GM12878 (cell line): ENCODE data around the gene ZFP3. TPM values are rescaled to one million over a fixed set of nuclear protein-coding genes. Genes with fewer than 3 reads are reported as not detected.

Experiments used
- ATAC-seq: fragments of 200-7000 bp; cut with Tn5 transposase; 3 replicates; pipeline ENCODE4 v1.9.1; 2020; ENCODE audit warnings: mild to moderate bottlenecking, moderate library complexity
- BruUV-seq: library from RNA; stranded (reverse); fragments of 400-500 nt; replicated peaks from 2 replicates; lab custom pipeline; 2021; lab: Mats Ljungman, UMichigan
- CTCF ChIA-PET: fragments of 300-600 bp; sonication (Branson Sonifier 250); formaldehyde crosslinking; extraction: SDS; loops from one replicate; lab custom pipeline; 2021; ENCODE audit warnings: inconsistent platforms; lab: Yijun Ruan, JAX
- POLR2A ChIA-PET: fragments of 350-600 bp; formaldehyde crosslinking; extraction: SDS; loops from one replicate; lab custom pipeline; 2021; ENCODE audit warnings: inconsistent platforms; lab: Charles Lee
- RAD21 ChIA-PET: fragments of 300-600 bp; sonication (Branson Sonifier 250); formaldehyde crosslinking; loops from one replicate; lab custom pipeline; 2023; ENCODE audit warnings: antibody characterized with exemption; ENCODE audit not compliant: unreplicated experiment; lab: Charles Lee
- SMC1A ChIA-PET: fragments of 300-600 bp; sonication (Branson Sonifier 250); formaldehyde crosslinking; loops from one replicate; lab custom pipeline; 2023; ENCODE audit not compliant: unreplicated experiment, uncharacterized antibody; lab: Charles Lee
- DNase-seq: peaks from one replicate; pipeline ENCODE4 v3.0.0-alpha.2; 2011; ENCODE audit warnings: low read depth, low spot score
- FAIRE-seq: peaks from 3 replicates; lab custom pipeline; 2011; peaks lifted over from hg19 to GRCh38; lab: Jason Lieb, UNC
- H2AFZ ChIP-seq: 2 replicates; pipeline ENCODE4 v1.6.0; 2011; ENCODE audit warnings: low read depth, low read length, control low read depth; ENCODE audit not compliant: control insufficient read depth
- H3K27ac ChIP-seq: 2 replicates; pipeline ENCODE4 v1.5.1; 2011; ENCODE audit warnings: control low read depth; ENCODE audit not compliant: control insufficient read depth, insufficient read depth
- H3K27me3 ChIP-seq, 2 experiments: replicated peaks in 1 of 2; 2 replicates each; pipeline versions ENCODE4 v1.6.0 to v1.6.1; 2011; ENCODE audit warnings: low read length in 1 of 2; ENCODE audit not compliant: control insufficient read depth in 2 of 2, insufficient read depth in 2 of 2
- H3K36me3 ChIP-seq, 2 experiments: 2 replicates each; pipeline ENCODE4 v1.5.1; 2011; ENCODE audit warnings: low read length in 1 of 2; ENCODE audit not compliant: control insufficient read depth in 2 of 2, insufficient read depth in 2 of 2
- H3K4me1 ChIP-seq: 2 replicates; pipeline ENCODE4 v1.6.1; 2011; ENCODE audit warnings: mild to moderate bottlenecking, low read length, moderate library complexity, mixed read lengths; ENCODE audit not compliant: control insufficient read depth, insufficient read depth
- H3K4me2 ChIP-seq: 2 replicates; pipeline ENCODE4 v1.6.0; 2011; ENCODE audit warnings: control low read depth; ENCODE audit not compliant: control insufficient read depth, insufficient read depth
- H3K4me3 ChIP-seq: fragments of 200-600 bp; sonication (generic); 2 replicates; pipeline ENCODE4 v1.5.1; 2016
- H3K79me2 ChIP-seq: 2 replicates; pipeline ENCODE4 v1.6.0; 2011; ENCODE audit warnings: low read length; ENCODE audit not compliant: control insufficient read depth, insufficient read depth
- H3K9ac ChIP-seq: 2 replicates; pipeline ENCODE4 v1.8.0; 2011; ENCODE audit warnings: low read length, control low read depth, mixed read lengths; ENCODE audit not compliant: control insufficient read depth, insufficient read depth
- H3K9me3 ChIP-seq: replicated peaks from 3 replicates; pipeline ENCODE4 v1.5.1; 2011; ENCODE audit warnings: mild to moderate bottlenecking, low read length; ENCODE audit not compliant: control insufficient read depth, insufficient read depth
- H4K20me1 ChIP-seq: 2 replicates; pipeline ENCODE4 v1.6.0; 2011; ENCODE audit not compliant: control insufficient read depth, insufficient read depth
- HDAC6 ChIP-seq: fragments of 200-600 bp; sonication (generic); IDR thresholded peaks from one replicate; pipeline ENCODE4 v1.8.0; 2017; ENCODE audit warnings: antibody characterized with exemption; ENCODE audit not compliant: unreplicated experiment
- IKZF2 ChIP-seq, 2 experiments: fragments of 450-650 bp; IDR thresholded peaks; 2 replicates each; pipeline ENCODE4 v1.6.1; 2017; ENCODE audit warnings: mild to moderate bottlenecking in 2 of 2, moderate library complexity in 2 of 2
- RB1 ChIP-seq: fragments of 450-650 bp; formaldehyde crosslinking; IDR thresholded peaks from 2 replicates; pipeline ENCODE4 v1.6.1; 2017; ENCODE audit warnings: mild to moderate bottlenecking, borderline replicate concordance
- SREBF2 ChIP-seq: IDR thresholded peaks from 2 replicates; pipeline ENCODE4 v1.6.1; 2012; ENCODE audit warnings: mild to moderate bottlenecking, low read length
- WGBS: methylation state at CpG from one replicate; pipeline ENCODE4 v1.1.6; 2016; ENCODE audit warnings: low lambda C conversion rate; ENCODE audit not compliant: insufficient replicate concordance, insufficient coverage; ENCODE audit errors: missing lambda C conversion rate; 5-methylcytosine and 5-hydroxymethylcytosine counted together
- in situ Hi-C: fragments of 300-500 bp; cut with MboI; formaldehyde crosslinking; loops from 9 replicates; pipeline ENCODE4 v1.14.3; 2018; ENCODE audit warnings: mixed read lengths
- intact Hi-C: fragments of 100-400 bp; cut with micrococcal nuclease; formaldehyde crosslinking; loops from one replicate; pipeline ENCODE4 v1.14.2; 2022; ENCODE audit not compliant: unreplicated experiment
- polyA plus RNA-seq, 11 experiments: library from polyadenylated mRNA; depleted of rRNA in 4 of 11; unstranded in 6 of 11; stranded (reverse) in 5 of 11; fragments of >200 nt; fragmentation: Nextera tagmentation in 4 of 11; fragmentation: Illumina TruSeq in 1 of 11; extraction: Ambion mirVana in 4 of 11; extraction: Trizol in 1 of 11; gene quantifications; 1 replicate in 1 of 11; 2 replicates in 10 of 11; pipeline versions ENCODE4 v1.2.1 to v1.2.3, GENCODE V29; 2011 to 2016; ENCODE audit warnings: inconsistent platforms in 2 of 11, missing spikeins in 2 of 11, low read depth in 1 of 11
- total RNA-seq, 4 experiments: library from RNA; depleted of rRNA in 3 of 4; stranded (reverse); fragments of >200 nt in 3 of 4; fragmentation: Illumina TruSeq in 1 of 4; extraction: Trizol in 1 of 4; gene quantifications; 2 replicates each; pipeline versions ENCODE4 v1.2.1 to v1.2.3, GENCODE V29; 2013 to 2021
- TF ChIP-seq, protein P1 (sequence below): IDR thresholded peaks from 2 replicates; pipeline ENCODE4 v1.6.1; 2012; ENCODE audit warnings: improper control_type of control experiment, low read depth, low read length; ENCODE audit not compliant: insufficient replicate concordance
- TF ChIP-seq, protein P2 (sequence below): fragments of 450-650 bp; IDR thresholded peaks from 2 replicates; pipeline ENCODE4 v1.6.1; 2018; ENCODE audit warnings: mild to moderate bottlenecking, low read depth, moderate library complexity; ENCODE audit not compliant: partially characterized antibody

ZFP3 gene
- total and polyA plus RNA-seq, 10 of the 15 experiments (the other 5 are each of a cell fraction or from before 2014, with no cell fraction given): 0.37 to 4.1 (median 1.6) TPM

DNA sequence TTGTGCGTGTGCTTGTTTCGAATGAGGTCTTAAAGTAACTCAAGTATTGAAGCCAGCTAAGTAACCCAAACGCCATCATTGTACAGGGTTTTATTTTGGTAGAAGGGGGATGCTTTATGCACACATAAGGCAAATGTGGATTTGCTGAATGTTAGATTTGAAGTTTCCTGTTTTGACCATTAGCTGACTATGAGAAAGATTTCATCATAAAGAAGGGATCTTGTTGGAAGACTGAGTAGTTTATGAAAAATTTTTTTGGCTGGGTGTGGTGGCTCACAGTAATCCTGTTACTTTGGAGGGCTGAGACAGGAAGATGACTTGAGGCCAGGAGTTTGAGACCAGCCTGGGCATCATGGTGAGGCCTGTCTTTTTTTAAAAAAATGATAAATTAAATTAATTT, 10.0 kb upstream of the ZFP3 start:
- POLR2A ChIA-PET: no interaction called here
- no peak overlapping the region for H3K9ac ChIP-seq
- no peak for TF ChIP-seq RB1
- TF ChIP-seq, all 136 proteins: peak for 0
- WGBS: 93% methylated on average over 3 of the region's 3 CpGs
- FAIRE-seq (no peak), ATAC-seq (no peak), DNase-seq (no peak)
- Histone ChIP-seq H4K20me1 (no peaks in the 10 kb centered on the region), H3K4me1 (no peaks in the 10 kb centered on the region), H2AFZ (no peak overlapping the region), H3K9me3 (no peaks in the 10 kb centered on the region), H3K27me3 (no peaks in the 10 kb centered on the region; a peak in 1 of 4 replicates), H3K27ac (no peak overlapping the region), H3K4me2 (no peak overlapping the region), H3K36me3 (no peaks in the 10 kb centered on the region), H3K4me3 (no peak overlapping the region), H3K79me2 (no peaks in the 10 kb centered on the region)
- ChIA-PET CTCF (interaction anchor here (1.7 kb wide), 1 partner anchor 159 kb away, joined by 4 read pairs; no protein-coding TSS in a partner anchor), SMC1A (no interaction called here), RAD21 (interaction anchor here (1.2 kb wide), 1 partner anchor 36 kb away, joined by 4 read pairs; no protein-coding TSS in a partner anchor)
- in situ Hi-C loops (loop anchor here (5.0 kb wide), 1 partner anchor 86 kb away; no protein-coding TSS in a partner anchor), intact Hi-C loops (no loop called here)
- BruUV-seq: no TSS peak

DNA sequence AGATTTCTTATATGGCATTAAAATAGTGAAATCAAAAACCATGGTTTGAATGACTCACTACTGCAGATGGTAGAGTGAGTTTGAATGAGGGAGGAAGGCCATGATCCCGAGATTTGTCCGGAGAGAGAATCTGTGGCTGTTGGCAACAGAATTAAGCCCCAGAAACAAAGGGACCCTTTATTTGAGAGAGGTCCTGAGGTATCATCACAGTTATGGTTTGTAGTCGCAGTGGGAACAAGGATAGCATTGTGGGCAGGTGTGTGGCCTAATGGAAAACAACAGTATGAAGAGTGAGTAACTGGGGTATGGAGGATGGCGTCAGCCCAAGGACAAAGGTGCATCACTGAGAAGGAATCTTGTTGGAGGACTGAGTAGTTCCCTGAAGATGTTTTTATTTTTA, 8.5 kb upstream of the ZFP3 start:
- Histone ChIP-seq H3K4me3 (no peak overlapping the region), H3K36me3 (no peaks in the 10 kb centered on the region), H3K27me3 (no peaks in the 10 kb centered on the region; a peak in 1 of 4 replicates), H3K9me3 (no peaks in the 10 kb centered on the region), H3K27ac (no peak overlapping the region), H3K9ac (no peak overlapping the region), H3K4me2 (no peak overlapping the region), H2AFZ (no peak overlapping the region), H4K20me1 (no peaks in the 10 kb centered on the region), H3K4me1 (no peaks in the 10 kb centered on the region), H3K79me2 (no peaks in the 10 kb centered on the region)
- intact Hi-C loops: no loop called here
- 66% methylated on average over 4 of the region's 4 CpGs for WGBS
- RAD21 ChIA-PET: no interaction called here
- no peak for ATAC-seq
- no peak for DNase-seq
- in situ Hi-C loops: loop anchor here (5.0 kb wide), 1 partner anchor 87 kb away; no protein-coding TSS in a partner anchor
- POLR2A ChIA-PET: no interaction called here
- SMC1A ChIA-PET: no interaction called here
- FAIRE-seq: no peak
- CTCF ChIA-PET: no interaction called here
- BruUV-seq: no TSS peak
- TF ChIP-seq IKZF2 (IDR thresholded peaks at IDR 0.05) (no peak), SREBF2 (no peak), HDAC6 (no peak)
- TF ChIP-seq, protein P1, sequence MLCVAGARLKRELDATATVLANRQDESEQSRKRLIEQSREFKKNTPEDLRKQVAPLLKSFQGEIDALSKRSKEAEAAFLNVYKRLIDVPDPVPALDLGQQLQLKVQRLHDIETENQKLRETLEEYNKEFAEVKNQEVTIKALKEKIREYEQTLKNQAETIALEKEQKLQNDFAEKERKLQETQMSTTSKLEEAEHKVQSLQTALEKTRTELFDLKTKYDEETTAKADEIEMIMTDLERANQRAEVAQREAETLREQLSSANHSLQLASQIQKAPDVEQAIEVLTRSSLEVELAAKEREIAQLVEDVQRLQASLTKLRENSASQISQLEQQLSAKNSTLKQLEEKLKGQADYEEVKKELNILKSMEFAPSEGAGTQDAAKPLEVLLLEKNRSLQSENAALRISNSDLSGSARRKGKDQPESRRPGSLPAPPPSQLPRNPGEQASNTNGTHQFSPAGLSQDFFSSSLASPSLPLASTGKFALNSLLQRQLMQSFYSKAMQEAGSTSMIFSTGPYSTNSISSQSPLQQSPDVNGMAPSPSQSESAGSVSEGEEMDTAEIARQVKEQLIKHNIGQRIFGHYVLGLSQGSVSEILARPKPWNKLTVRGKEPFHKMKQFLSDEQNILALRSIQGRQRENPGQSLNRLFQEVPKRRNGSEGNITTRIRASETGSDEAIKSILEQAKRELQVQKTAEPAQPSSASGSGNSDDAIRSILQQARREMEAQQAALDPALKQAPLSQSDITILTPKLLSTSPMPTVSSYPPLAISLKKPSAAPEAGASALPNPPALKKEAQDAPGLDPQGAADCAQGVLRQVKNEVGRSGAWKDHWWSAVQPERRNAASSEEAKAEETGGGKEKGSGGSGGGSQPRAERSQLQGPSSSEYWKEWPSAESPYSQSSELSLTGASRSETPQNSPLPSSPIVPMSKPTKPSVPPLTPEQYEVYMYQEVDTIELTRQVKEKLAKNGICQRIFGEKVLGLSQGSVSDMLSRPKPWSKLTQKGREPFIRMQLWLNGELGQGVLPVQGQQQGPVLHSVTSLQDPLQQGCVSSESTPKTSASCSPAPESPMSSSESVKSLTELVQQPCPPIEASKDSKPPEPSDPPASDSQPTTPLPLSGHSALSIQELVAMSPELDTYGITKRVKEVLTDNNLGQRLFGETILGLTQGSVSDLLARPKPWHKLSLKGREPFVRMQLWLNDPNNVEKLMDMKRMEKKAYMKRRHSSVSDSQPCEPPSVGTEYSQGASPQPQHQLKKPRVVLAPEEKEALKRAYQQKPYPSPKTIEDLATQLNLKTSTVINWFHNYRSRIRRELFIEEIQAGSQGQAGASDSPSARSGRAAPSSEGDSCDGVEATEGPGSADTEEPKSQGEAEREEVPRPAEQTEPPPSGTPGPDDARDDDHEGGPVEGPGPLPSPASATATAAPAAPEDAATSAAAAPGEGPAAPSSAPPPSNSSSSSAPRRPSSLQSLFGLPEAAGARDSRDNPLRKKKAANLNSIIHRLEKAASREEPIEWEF: no peak
- TF ChIP-seq, protein P2, sequence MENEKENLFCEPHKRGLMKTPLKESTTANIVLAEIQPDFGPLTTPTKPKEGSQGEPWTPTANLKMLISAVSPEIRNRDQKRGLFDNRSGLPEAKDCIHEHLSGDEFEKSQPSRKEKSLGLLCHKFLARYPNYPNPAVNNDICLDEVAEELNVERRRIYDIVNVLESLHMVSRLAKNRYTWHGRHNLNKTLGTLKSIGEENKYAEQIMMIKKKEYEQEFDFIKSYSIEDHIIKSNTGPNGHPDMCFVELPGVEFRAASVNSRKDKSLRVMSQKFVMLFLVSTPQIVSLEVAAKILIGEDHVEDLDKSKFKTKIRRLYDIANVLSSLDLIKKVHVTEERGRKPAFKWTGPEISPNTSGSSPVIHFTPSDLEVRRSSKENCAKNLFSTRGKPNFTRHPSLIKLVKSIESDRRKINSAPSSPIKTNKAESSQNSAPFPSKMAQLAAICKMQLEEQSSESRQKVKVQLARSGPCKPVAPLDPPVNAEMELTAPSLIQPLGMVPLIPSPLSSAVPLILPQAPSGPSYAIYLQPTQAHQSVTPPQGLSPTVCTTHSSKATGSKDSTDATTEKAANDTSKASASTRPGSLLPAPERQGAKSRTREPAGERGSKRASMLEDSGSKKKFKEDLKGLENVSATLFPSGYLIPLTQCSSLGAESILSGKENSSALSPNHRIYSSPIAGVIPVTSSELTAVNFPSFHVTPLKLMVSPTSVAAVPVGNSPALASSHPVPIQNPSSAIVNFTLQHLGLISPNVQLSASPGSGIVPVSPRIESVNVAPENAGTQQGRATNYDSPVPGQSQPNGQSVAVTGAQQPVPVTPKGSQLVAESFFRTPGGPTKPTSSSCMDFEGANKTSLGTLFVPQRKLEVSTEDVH: no peak
